Pancreas (tissue), 10 donors: Measurements from ENCODE around the gene FXYD3. TPM values are rescaled to one million over a fixed set of nuclear protein-coding genes. Genes with fewer than 3 reads are reported as not detected.
A peak's percentile ranks its signal among the peaks of the same experiment; 100 is the strongest.

Source experiments
- ATAC-seq, 4 donors: fragments of 200-7000 bp; cut with Tn5 transposase; one replicate each; pipeline versions ENCODE4 v1.8.0 to v1.9.1; 2020; ENCODE audit warnings: mild to moderate bottlenecking in 4 of 4, moderate library complexity in 4 of 4
- DNase-seq, 6 donors: peaks; one replicate each; pipeline ENCODE4 v3.0.0-alpha.2; 2020
- FAIRE-seq: peaks from 2 replicates; lab custom pipeline; 2012; peaks lifted over from hg19 to GRCh38; lab: Jason Lieb, UNC
- H3K27ac ChIP-seq, 4 donors: fragments of 200-600 bp; sonication (generic); 1 replicate in 3 of 4; 2 replicates in 1 of 4; pipeline versions ENCODE4 v1.5.0 to v1.8.0; 2020
- H3K27me3 ChIP-seq, 4 donors: fragments of 200-600 bp; one replicate each; pipeline ENCODE4 v1.8.0; 2021
- H3K36me3 ChIP-seq, 3 donors: fragments of 200-600 bp; sonication (generic) in 1 of 3; one replicate each; pipeline versions ENCODE4 v1.5.0 to v1.8.0; 2020 to 2021
- H3K4me1 ChIP-seq, 3 donors: fragments of 200-600 bp; one replicate each; pipeline ENCODE4 v1.8.0; 2021
- H3K4me3 ChIP-seq, 4 donors: fragments of 200-600 bp; sonication (generic) in 2 of 4; one replicate each; pipeline versions ENCODE4 v1.5.0 to v1.8.0; 2020 to 2021
- H3K9me3 ChIP-seq, 4 donors: fragments of 200-600 bp; one replicate each; pipeline ENCODE4 v1.8.0; 2021
- CTCF ChIP-seq, 4 donors: fragments of 200-600 bp; sonication (generic) in 3 of 4; IDR thresholded peaks; one replicate each; pipeline versions ENCODE4 v1.5.0 to v1.8.0; 2021; ENCODE audit warnings: antibody characterized with exemption in 4 of 4
- WGBS, 2 donors: extraction: QIAGEN DNeasy Blood & Tissue Kit; methylation state at CpG; one replicate each; pipeline ENCODE4 v1.1.7; 2013; 5-methylcytosine and 5-hydroxymethylcytosine counted together
- intact Hi-C, 3 donors: fragments of 100-400 bp; cut with DNase I; formaldehyde crosslinking; loops; one replicate each; pipeline versions ENCODE4 v1.11.1 to v1.14.2; 2022
- polyA plus RNA-seq, 2 donors: library from polyadenylated mRNA; stranded (reverse); fragments of 200-250 nt; gene quantifications; one replicate each; pipeline ENCODE4 v1.2.3, GENCODE V29; 2013
- total RNA-seq, 6 donors: library from RNA; stranded (reverse); fragmentation: NEBNext Ultra II Directional in 4 of 6; extraction: Animal tissue kit (Norgen Biotek cat#: 25700) in 4 of 6; gene quantifications; one replicate each; pipeline versions ENCODE4 v1.2.1 to v1.2.4, GENCODE V29; 2021 to 2023
- donor health status: healthy with polysubstance abuse.
- donor health status: DM: no; HTN: no; CAD: no; lungs with moderate emphysema.
- donor health status: DM: no; HTN: no; CAD: no.
- donor health status: control.
- donor health status: control.
- donor health status: Bipolar disorder and iron deficiency.
- donor health status: DM: yes; HTN: yes; CAD: no.
- donor health status: DM: no; HTN: no; CAD: no.
- donor health status: DM: no; HTN: no; CAD: no.
- donor health status: DM: yes; HTN: yes; CAD: no.

Gene FXYD3
- total and polyA plus RNA-seq, 8 donors, result 12.2 to 59.1 (median 17.7) TPM

GRCh38 chr19:35079826-35080225 is 35.8 kb upstream of the FXYD3 start:
- no peaks in the 10 kb centered on the region for H3K27me3 ChIP-seq
- WGBS, 2 donors, result 85 to 89% methylated on average over 14 of the region's 14 CpGs
- intact Hi-C loops, result no loop called here
- H3K27ac ChIP-seq, result no peak overlapping the region
- no peaks in the 10 kb centered on the region for H3K9me3 ChIP-seq
- no peak for TF ChIP-seq CTCF (IDR thresholded peaks at IDR 0.05)
- no peaks in the 10 kb centered on the region for H3K36me3 ChIP-seq
- DNase-seq (peak in 1 of 6 donors; percentile 59), ATAC-seq (no peak), FAIRE-seq (no peak)
- H3K4me3 ChIP-seq, result no peak overlapping the region
- H3K4me1 ChIP-seq, result no peaks in the 10 kb centered on the region

- no peak for ATAC-seq
- no peak for DNase-seq
- Histone ChIP-seq H3K36me3 (no peaks in the 10 kb centered on the region), H3K27ac (no peak overlapping the region), H3K4me1 (no peaks in the 10 kb centered on the region), H3K9me3 (no peaks in the 10 kb centered on the region), H3K4me3 (no peak overlapping the region), H3K27me3 (no peaks in the 10 kb centered on the region)
- FAIRE-seq, result no peak
- intact Hi-C loops, result no loop called here
- no peak for TF ChIP-seq CTCF (IDR thresholded peaks at IDR 0.05)
- WGBS, 2 donors, result 77 to 84% methylated on average over 16 of the region's 16 CpGs
These were observed 34.9 kb upstream of the FXYD3 start for GRCh38 chr19:35080613-35081170.

GRCh38 chr19:35081201-35081600 is 34.4 kb upstream of the FXYD3 start:
- Histone ChIP-seq H3K4me3 (no peak overlapping the region), H3K9me3 (no peaks in the 10 kb centered on the region), H3K27me3 (no peaks in the 10 kb centered on the region), H3K36me3 (no peaks in the 10 kb centered on the region), H3K4me1 (no peaks in the 10 kb centered on the region), H3K27ac (no peak overlapping the region)
- 82 to 87% methylated on average over 6 of the region's 6 CpGs for WGBS, 2 donors
- TF ChIP-seq CTCF (IDR thresholded peaks at IDR 0.05), result no peak
- ATAC-seq (no peak), FAIRE-seq (no peak), DNase-seq (peak in 1 of 6 donors; percentile 6)
- intact Hi-C loops, result no loop called here

DNA sequence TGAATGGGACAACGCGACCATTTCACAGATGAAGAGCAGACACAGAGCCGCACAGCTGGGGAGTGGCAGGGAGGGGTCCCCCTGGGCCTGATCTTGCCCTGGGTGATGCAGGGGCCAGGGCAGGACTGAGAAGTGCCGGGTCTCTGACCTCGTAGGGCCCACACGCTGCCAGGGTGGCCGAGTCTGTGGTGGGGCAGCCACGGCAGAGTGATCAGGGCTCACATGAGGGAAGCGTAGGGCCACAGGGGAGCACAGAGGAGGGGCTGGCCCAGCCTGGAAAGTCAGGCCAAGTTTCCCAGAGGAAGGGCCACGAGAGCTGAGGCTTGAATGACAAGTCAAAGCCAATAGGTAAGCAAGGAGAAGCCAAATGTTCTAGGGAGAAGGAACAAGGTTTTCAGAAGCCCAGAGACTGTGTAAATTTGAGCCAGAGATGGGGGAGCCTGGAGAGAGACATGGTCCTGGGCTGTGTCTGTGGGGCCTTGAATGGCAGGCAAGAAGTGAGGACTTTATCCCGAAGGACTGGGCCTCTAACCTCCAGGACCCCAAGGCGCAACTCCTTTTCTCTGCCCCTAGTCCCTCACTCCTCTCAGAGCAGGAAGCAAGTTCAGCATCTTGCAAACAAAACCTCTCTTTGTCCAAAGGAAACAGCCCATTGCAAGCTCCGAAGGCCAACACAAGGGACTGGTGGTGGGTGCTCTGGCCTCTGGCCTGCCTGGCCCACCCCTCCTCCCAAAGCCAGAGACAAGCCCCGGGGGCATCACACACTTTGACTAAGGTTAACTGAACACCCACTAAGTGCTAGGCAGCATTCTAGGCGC is 31.7 kb upstream of the FXYD3 start:
- WGBS, 2 donors, result 84 to 88% methylated on average over 15 of the region's 15 CpGs
- H3K4me1 ChIP-seq, result no peaks in the 10 kb centered on the region
- DNase-seq, result no peak
- TF ChIP-seq CTCF (IDR thresholded peaks at IDR 0.05), result no peak
- no peaks in the 10 kb centered on the region for H3K27me3 ChIP-seq
- intact Hi-C loops, result no loop called here
- no peak overlapping the region for H3K27ac ChIP-seq
- H3K36me3 ChIP-seq, result no peaks in the 10 kb centered on the region
- no peak overlapping the region for H3K4me3 ChIP-seq
- ATAC-seq, result no peak
- FAIRE-seq, result no peak
- no peaks in the 10 kb centered on the region for H3K9me3 ChIP-seq

GRCh38 chr19:35084509-35084762 is 31.2 kb upstream of the FXYD3 start:
- H3K4me1 ChIP-seq, result no peaks in the 10 kb centered on the region
- no peaks in the 10 kb centered on the region for H3K27me3 ChIP-seq
- no peak for DNase-seq
- no peak for FAIRE-seq
- H3K27ac ChIP-seq, result no peak overlapping the region
- H3K36me3 ChIP-seq, result no peaks in the 10 kb centered on the region
- WGBS, 2 donors, result 84 to 92% methylated on average over 3 of the region's 3 CpGs
- intact Hi-C loops, result no loop called here
- H3K9me3 ChIP-seq, result no peaks in the 10 kb centered on the region
- H3K4me3 ChIP-seq, result no peak overlapping the region
- ATAC-seq, result no peak
- no peak for TF ChIP-seq CTCF (IDR thresholded peaks at IDR 0.05)
